Vagina (tissue), 2 donors: ENCODE data around the gene APOA1.

Experiments
- CTCF ChIP-seq, 3 experiments: fragments of 450-650 bp in 2 of 3; fragments of 200-600 bp in 1 of 3; sonication (generic) in 1 of 3; IDR thresholded peaks; one replicate each; pipeline ENCODE4 v1.5.1; 2017 to 2019; ENCODE audit warnings: antibody characterized with exemption in 3 of 3, mild to moderate bottlenecking in 2 of 3, moderate library complexity in 2 of 3
- POLR2A ChIP-seq, 2 donors: fragments of 450-650 bp; IDR thresholded peaks; one replicate each; pipeline ENCODE4 v1.6.1; 2017; ENCODE audit warnings: antibody characterized with exemption in 2 of 2, mild to moderate bottlenecking in 2 of 2, moderate library complexity in 2 of 2
- POLR2AphosphoS5 ChIP-seq, 2 donors: sonication (generic); formaldehyde crosslinking; IDR thresholded peaks; one replicate each; pipeline ENCODE4 v1.9.0; 2017; ENCODE audit warnings: antibody characterized with exemption in 2 of 2, mild to moderate bottlenecking in 2 of 2, low read depth in 1 of 2; ENCODE audit not compliant: insufficient read depth in 1 of 2

- TF ChIP-seq CTCF (IDR thresholded peaks at IDR 0.05) (no peak), POLR2A (IDR thresholded peaks at IDR 0.05) (no peak), POLR2AphosphoS5 (IDR thresholded peaks at IDR 0.05; ENCODE audit: insufficient read depth in 1 of 2, low read depth in 1 of 2) (no peak)
Measured at GRCh38 chr11:116788975-116789374, 48.4 kb downstream of the APOA1 start.
